ENCODE data around the gene TBC1D2B.

Gene TBC1D2B

GRCh38 chr15:78034495-78035191 is 42.9 kb downstream of the TBC1D2B start:
- no peak for DNase-seq (ENCODE audit: low spot score)

- no peak for DNase-seq (ENCODE audit: low spot score)
Measured at GRCh38 chr15:78033864-78034263, 43.6 kb downstream of the TBC1D2B start.

GRCh38 chr15:78032671-78033070 is 44.8 kb downstream of the TBC1D2B start:
- no peak for DNase-seq (ENCODE audit: low spot score)

GRCh38 chr15:78024883-78025282 is 52.6 kb downstream of the TBC1D2B start:
- no peak for DNase-seq (ENCODE audit: low spot score)

- no peak for DNase-seq (ENCODE audit: low spot score)
Measured at GRCh38 chr15:78024519-78024870, 53.0 kb downstream of the TBC1D2B start.

- DNase-seq (ENCODE audit: low spot score) = no peak
Measured at GRCh38 chr15:78023865-78024518, 53.5 kb downstream of the TBC1D2B start.

- DNase-seq (ENCODE audit: low spot score) = no peak
Measured at GRCh38 chr15:78023081-78023665, 54.3 kb downstream of the TBC1D2B start.

GRCh38 chr15:78021761-78022160 is 55.8 kb downstream of the TBC1D2B start:
- no peak for DNase-seq (ENCODE audit: low spot score)

GRCh38 chr15:78020007-78020406 is 57.5 kb downstream of the TBC1D2B start:
- no peak for DNase-seq (ENCODE audit: low spot score)

GRCh38 chr15:78018946-78019644 is 58.4 kb downstream of the TBC1D2B start:
- no peak for DNase-seq (ENCODE audit: low spot score)

GRCh38 chr15:78018445-78018844 is 59.1 kb downstream of the TBC1D2B start:
- no peak for DNase-seq (ENCODE audit: low spot score)

GRCh38 chr15:78016860-78017259 is 60.7 kb downstream of the TBC1D2B start:
- no peak for DNase-seq (ENCODE audit: low spot score)

- no peak for DNase-seq (ENCODE audit: low spot score)
Measured at GRCh38 chr15:78012643-78013077, 64.9 kb downstream of the TBC1D2B start.

- DNase-seq (ENCODE audit: low spot score) = no peak
Measured at GRCh38 chr15:78010067-78010466, 67.4 kb downstream of the TBC1D2B start.

GRCh38 chr15:78007964-78008886 is 69.3 kb downstream of the TBC1D2B start:
- DNase-seq (ENCODE audit: low spot score) = no peak

GRCh38 chr15:78007211-78007931 is 70.1 kb downstream of the TBC1D2B start:
- no peak for DNase-seq (ENCODE audit: low spot score)

- no peak for DNase-seq (ENCODE audit: low spot score)
Measured at GRCh38 chr15:78006567-78007205, 70.8 kb downstream of the TBC1D2B start.

- no peak for DNase-seq (ENCODE audit: low spot score)
Measured at GRCh38 chr15:78004919-78005634, 72.4 kb downstream of the TBC1D2B start.

GRCh38 chr15:78004222-78004727 is 73.2 kb downstream of the TBC1D2B start:
- DNase-seq (ENCODE audit: low spot score) = no peak

Data from ecto neural progenitor cell (in vitro differentiated cells).